Parathyroid adenoma (tissue), 2 donors: ENCODE measurements around the gene DUSP28.

ENCODE experiments used
- H2AFZ ChIP-seq: fragments of 300-600 bp; sonication (generic); one replicate; pipeline ENCODE4 v1.7.0; 2017; ENCODE audit warnings: antibody characterized with exemption, mild to moderate bottlenecking
- H3K27ac ChIP-seq: fragments of 300-600 bp; sonication (generic); one replicate; pipeline ENCODE4 v1.7.0; 2017
- H3K27me3 ChIP-seq: fragments of 300-600 bp; sonication (generic); one replicate; pipeline ENCODE4 v1.7.0; 2017; ENCODE audit warnings: low read length; ENCODE audit not compliant: control insufficient read depth, insufficient read depth
- H3K36me3 ChIP-seq: fragments of 300-600 bp; sonication (generic); one replicate; pipeline ENCODE4 v1.7.0; 2017; ENCODE audit warnings: low read length; ENCODE audit not compliant: control insufficient read depth, insufficient read depth
- H3K4me1 ChIP-seq: fragments of 300-600 bp; sonication (generic); one replicate; pipeline ENCODE4 v1.7.0; 2017; ENCODE audit warnings: control low read depth
- H3K4me2 ChIP-seq: fragments of 300-600 bp; sonication (generic); one replicate; pipeline ENCODE4 v1.7.0; 2017; ENCODE audit warnings: low read length
- H3K4me3 ChIP-seq: fragments of 300-600 bp; sonication (generic); one replicate; pipeline ENCODE4 v1.7.0; 2017; ENCODE audit warnings: low read depth, low read length
- H3K79me2 ChIP-seq: fragments of 300-600 bp; sonication (generic); one replicate; pipeline ENCODE4 v1.7.0; 2017; ENCODE audit warnings: control low read depth
- H3K9ac ChIP-seq: fragments of 300-600 bp; sonication (generic); one replicate; pipeline ENCODE4 v1.7.0; 2017; ENCODE audit warnings: mild to moderate bottlenecking
- H3K9me3 ChIP-seq: fragments of 300-600 bp; sonication (generic); one replicate; pipeline ENCODE4 v1.7.0; 2017; ENCODE audit warnings: low read length; ENCODE audit not compliant: control insufficient read depth
- CTCF ChIP-seq: fragments of 300-600 bp; sonication (generic); IDR thresholded peaks from one replicate; pipeline ENCODE4 v1.7.0; 2017; ENCODE audit warnings: antibody characterized with exemption, mild to moderate bottlenecking
- donor health status: primary hyperparathyroidism.

Gene DUSP28

GRCh38 chr2:240576036-240576435, 15.9 kb downstream of the DUSP28 start:
- H3K4me2 ChIP-seq = no peak overlapping the region
- H3K36me3 ChIP-seq = no peaks in the 10 kb centered on the region
- H3K79me2 ChIP-seq = peaks cover 13% of the 10 kb centered on the region
- no peak overlapping the region for H3K27ac ChIP-seq
- no peaks in the 10 kb centered on the region for H3K4me1 ChIP-seq
- no peaks in the 10 kb centered on the region for H3K27me3 ChIP-seq
- H3K4me3 ChIP-seq = no peak overlapping the region
- no peaks in the 10 kb centered on the region for H3K9me3 ChIP-seq
- no peak overlapping the region for H3K9ac ChIP-seq
- H2AFZ ChIP-seq = no peak overlapping the region
- TF ChIP-seq CTCF = no peak

GRCh38 chr2:240576436-240577205, 16.5 kb downstream of the DUSP28 start:
- H3K9ac ChIP-seq = no peak overlapping the region
- peaks cover 13% of the 10 kb centered on the region for H3K79me2 ChIP-seq
- H3K27ac ChIP-seq = no peak overlapping the region
- no peak for TF ChIP-seq CTCF
- no peaks in the 10 kb centered on the region for H3K27me3 ChIP-seq
- H2AFZ ChIP-seq = no peak overlapping the region
- no peak overlapping the region for H3K4me2 ChIP-seq
- no peaks in the 10 kb centered on the region for H3K36me3 ChIP-seq
- no peaks in the 10 kb centered on the region for H3K4me1 ChIP-seq
- no peaks in the 10 kb centered on the region for H3K9me3 ChIP-seq
- no peak overlapping the region for H3K4me3 ChIP-seq

GRCh38 chr2:240577281-240578109, 17.3 kb downstream of the DUSP28 start:
- no peak overlapping the region for H3K9ac ChIP-seq
- no peak overlapping the region for H3K27ac ChIP-seq

GRCh38 chr2:240578110-240578450, 17.9 kb downstream of the DUSP28 start:
- no peaks in the 10 kb centered on the region for H3K36me3 ChIP-seq
- no peak overlapping the region for H2AFZ ChIP-seq
- no peak overlapping the region for H3K27ac ChIP-seq
- no peak overlapping the region for H3K4me2 ChIP-seq
- no peak for TF ChIP-seq CTCF
- no peak overlapping the region for H3K4me3 ChIP-seq
- no peaks in the 10 kb centered on the region for H3K9me3 ChIP-seq
- peaks cover 25% of the 10 kb centered on the region for H3K79me2 ChIP-seq
- no peaks in the 10 kb centered on the region for H3K4me1 ChIP-seq
- H3K27me3 ChIP-seq = no peaks in the 10 kb centered on the region
- no peak overlapping the region for H3K9ac ChIP-seq

More at GRCh38 chr2:240577281-240578109, 17.3 kb downstream of the DUSP28 start:
- H3K4me2 ChIP-seq = no peak overlapping the region
- H3K79me2 ChIP-seq = peaks cover 21% of the 10 kb centered on the region
- no peaks in the 10 kb centered on the region for H3K36me3 ChIP-seq
- no peaks in the 10 kb centered on the region for H3K27me3 ChIP-seq
- H3K4me1 ChIP-seq = no peaks in the 10 kb centered on the region
- no peak overlapping the region for H3K4me3 ChIP-seq
- H2AFZ ChIP-seq = no peak overlapping the region
- no peaks in the 10 kb centered on the region for H3K9me3 ChIP-seq
- no peak for TF ChIP-seq CTCF
